Eye (tissue), 1 donor: Measurements from ENCODE around the gene ING2.
"Not testable (repeated sequence)": the region's sequence is repeated elsewhere in the genome, so short reads cannot be mapped to it uniquely, and the experiment has no call there.

ENCODE experiments used
- DNase-seq: peaks from one replicate; pipeline ENCODE4 v3.0.0-alpha.2; 2015

ING2 gene

GRCh38 chr4:183552274-183553146 is 47.7 kb downstream of the ING2 start:
- peak; percentile 52 for DNase-seq

GRCh38 chr4:183553147-183553478 is 48.3 kb downstream of the ING2 start:
- not testable (repeated sequence) for DNase-seq

- DNase-seq, result no peak
These were observed 48.9 kb downstream of the ING2 start for GRCh38 chr4:183553601-183554345.

GRCh38 chr4:183554346-183554686 is 49.5 kb downstream of the ING2 start:
- DNase-seq, result no peak

GRCh38 chr4:183554878-183555585 is 50.2 kb downstream of the ING2 start:
- DNase-seq, result no peak

- no peak for DNase-seq
These were observed 52.1 kb downstream of the ING2 start for GRCh38 chr4:183556947-183557346.

- no peak for DNase-seq
These were observed 52.8 kb downstream of the ING2 start for GRCh38 chr4:183557611-183558010.

- no peak for DNase-seq
These were observed 54.0 kb downstream of the ING2 start for GRCh38 chr4:183558873-183559272.

- DNase-seq, result no peak
These were observed 57.0 kb downstream of the ING2 start for GRCh38 chr4:183561905-183562304.
